Measurements from ENCODE around the gene KIRREL3.

Gene KIRREL3

GRCh38 chr11:126431401-126432064, 569.0 kb downstream of the KIRREL3 start:
- peak; percentile 60 for DNase-seq

GRCh38 chr11:126430581-126431335, 569.8 kb downstream of the KIRREL3 start:
- DNase-seq: no peak

GRCh38 chr11:126426820-126427749, 573.5 kb downstream of the KIRREL3 start:
- no peak for DNase-seq

- DNase-seq: no peak
Observed at GRCh38 chr11:126426106-126426505, 574.5 kb downstream of the KIRREL3 start.

- no peak for DNase-seq
Observed at GRCh38 chr11:126424471-126425039, 576.0 kb downstream of the KIRREL3 start.

- DNase-seq: no peak
Observed at GRCh38 chr11:126423743-126424142, 576.8 kb downstream of the KIRREL3 start.

- DNase-seq: no peak
Observed at GRCh38 chr11:126423154-126423553, 577.4 kb downstream of the KIRREL3 start.

- no peak for DNase-seq
Observed at GRCh38 chr11:126422446-126422845, 578.1 kb downstream of the KIRREL3 start.

GRCh38 chr11:126421271-126421671, 579.3 kb downstream of the KIRREL3 start:
- no peak for DNase-seq

- no peak for DNase-seq
Observed at GRCh38 chr11:126420698-126421256, 579.8 kb downstream of the KIRREL3 start.

- peak; percentile 79 for DNase-seq
Observed at GRCh38 chr11:126419801-126420697, 580.5 kb downstream of the KIRREL3 start.

- DNase-seq: no peak
Observed at GRCh38 chr11:126418887-126419286, 581.7 kb downstream of the KIRREL3 start.

GRCh38 chr11:126417091-126417862, 583.3 kb downstream of the KIRREL3 start:
- no peak for DNase-seq

- DNase-seq: peak; percentile 82
Observed at GRCh38 chr11:126416542-126417090, 584.0 kb downstream of the KIRREL3 start.

- DNase-seq: peak; percentile 47
Observed at GRCh38 chr11:126415669-126416420, 584.7 kb downstream of the KIRREL3 start.

GRCh38 chr11:126415128-126415527, 585.4 kb downstream of the KIRREL3 start:
- peak; percentile 78 for DNase-seq

- DNase-seq: no peak
Observed at GRCh38 chr11:126414615-126415014, 586.0 kb downstream of the KIRREL3 start.

- no peak for DNase-seq
Observed at GRCh38 chr11:126413843-126414405, 586.6 kb downstream of the KIRREL3 start.

GRCh38 chr11:126413426-126413825, 587.1 kb downstream of the KIRREL3 start:
- no peak for DNase-seq

Data from fibroblast of upper back skin (primary cell).